HG03280 (cell line): ENCODE results near the gene RASSF7.
"Not testable (repeated sequence)": the region's sequence is repeated elsewhere in the genome, so short reads cannot be mapped to it uniquely, and the experiment has no call there.

ENCODE experiments used
- ATAC-seq: cut with Tn5 transposase; IDR thresholded peaks from one replicate; pipeline ENCODE4 v1.9.1; 2021; ENCODE audit warnings: mild to moderate bottlenecking, moderate library complexity; ENCODE audit not compliant: unreplicated experiment

RASSF7 gene

DNA sequence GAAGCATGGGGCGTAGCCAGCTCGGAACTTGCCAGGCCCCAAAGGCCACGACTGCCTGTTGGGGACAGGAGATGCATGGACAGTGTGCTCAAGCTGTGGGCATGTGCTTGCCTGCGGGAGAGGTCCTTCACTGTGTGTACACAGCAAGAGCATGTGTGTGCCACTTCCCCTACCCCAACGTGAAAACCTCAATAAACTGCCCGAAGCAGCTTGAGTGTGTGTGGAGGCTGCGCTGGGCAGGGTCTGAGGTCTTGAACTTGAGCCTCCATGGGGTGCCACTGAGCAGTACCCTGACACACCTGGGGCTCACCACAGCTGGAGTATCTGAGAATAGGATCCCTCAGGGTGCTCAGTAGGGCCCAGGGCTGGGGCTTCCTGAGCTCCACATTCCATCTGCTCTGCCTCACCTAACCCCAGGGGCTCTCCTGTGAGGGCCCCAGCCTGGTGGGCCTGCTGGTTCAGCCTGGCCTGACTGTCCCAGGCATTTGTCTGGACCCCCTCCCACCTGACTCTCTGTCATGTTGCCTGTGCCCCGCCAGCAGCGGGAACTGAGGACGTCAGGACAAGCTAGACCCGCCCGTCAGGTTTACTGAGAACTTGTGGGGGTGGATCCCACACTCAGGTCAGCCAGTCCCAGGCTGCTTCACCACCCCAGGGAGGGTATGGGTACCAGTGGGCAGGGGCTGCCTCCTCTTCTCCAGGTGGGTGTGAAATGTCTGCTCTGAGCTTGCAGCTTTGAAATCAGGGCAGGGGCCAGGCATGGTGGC, 3.2 kb downstream of the RASSF7 start:
- ATAC-seq: no peak

DNA sequence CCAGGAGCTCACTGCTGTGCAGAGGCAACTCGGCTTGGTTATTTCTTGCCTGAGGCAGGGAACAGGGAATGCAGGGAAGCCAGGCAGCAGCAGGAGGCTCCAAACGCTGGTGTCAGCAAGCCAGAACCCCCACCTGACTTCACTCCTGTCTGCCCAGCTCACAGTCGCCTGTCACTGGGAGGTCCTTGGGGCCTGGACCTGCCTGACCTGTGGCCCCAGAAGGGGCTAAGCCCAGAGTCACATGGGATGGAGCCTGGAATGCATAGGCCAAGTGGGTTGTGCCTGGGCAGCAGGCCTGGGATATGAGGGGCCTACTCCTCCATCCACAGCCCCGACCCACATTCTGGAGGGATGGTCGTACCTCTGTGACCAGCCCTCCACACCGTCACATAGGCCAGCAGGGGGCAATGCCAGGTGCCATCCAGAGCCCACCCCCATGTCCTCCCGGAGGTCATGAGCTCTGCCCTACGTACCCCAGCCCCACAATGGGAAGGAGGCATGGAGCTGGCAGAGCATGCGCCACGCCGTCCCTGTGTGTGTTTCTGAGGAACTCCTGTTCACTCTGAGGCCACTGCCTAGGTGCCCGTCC, 5.2 kb downstream of the RASSF7 start:
- ATAC-seq: no peak

DNA sequence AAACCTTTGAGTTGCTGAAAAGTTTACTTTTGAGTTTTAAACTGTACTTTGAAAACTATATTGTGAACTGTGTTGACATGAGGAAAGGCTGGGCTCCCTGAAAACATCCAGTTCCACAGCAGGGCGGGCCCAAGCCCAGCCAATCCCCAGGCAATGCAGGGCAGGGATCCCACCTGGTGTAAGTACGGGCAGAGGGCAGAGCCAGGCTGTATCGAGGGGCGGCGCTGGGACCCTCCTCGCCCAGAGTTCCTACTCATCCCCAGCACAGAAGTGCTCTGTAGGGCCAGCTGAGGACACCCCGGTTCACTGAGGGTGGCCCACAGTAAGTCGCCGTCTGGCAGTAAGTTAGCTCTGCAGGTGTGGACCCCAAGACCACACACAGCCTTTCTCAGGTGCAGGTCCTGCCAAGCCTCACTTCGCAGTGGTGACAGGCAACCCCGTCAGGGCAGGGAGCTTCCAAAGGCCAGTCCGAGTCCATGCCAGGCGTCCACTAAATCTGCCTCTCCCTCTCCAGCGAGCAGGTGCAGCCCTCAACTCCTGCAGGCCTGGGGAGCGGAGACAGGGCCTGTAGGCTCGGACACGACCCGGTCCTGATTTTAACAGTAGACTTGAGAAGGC, 6.3 kb downstream of the RASSF7 start:
- no peak for ATAC-seq

DNA sequence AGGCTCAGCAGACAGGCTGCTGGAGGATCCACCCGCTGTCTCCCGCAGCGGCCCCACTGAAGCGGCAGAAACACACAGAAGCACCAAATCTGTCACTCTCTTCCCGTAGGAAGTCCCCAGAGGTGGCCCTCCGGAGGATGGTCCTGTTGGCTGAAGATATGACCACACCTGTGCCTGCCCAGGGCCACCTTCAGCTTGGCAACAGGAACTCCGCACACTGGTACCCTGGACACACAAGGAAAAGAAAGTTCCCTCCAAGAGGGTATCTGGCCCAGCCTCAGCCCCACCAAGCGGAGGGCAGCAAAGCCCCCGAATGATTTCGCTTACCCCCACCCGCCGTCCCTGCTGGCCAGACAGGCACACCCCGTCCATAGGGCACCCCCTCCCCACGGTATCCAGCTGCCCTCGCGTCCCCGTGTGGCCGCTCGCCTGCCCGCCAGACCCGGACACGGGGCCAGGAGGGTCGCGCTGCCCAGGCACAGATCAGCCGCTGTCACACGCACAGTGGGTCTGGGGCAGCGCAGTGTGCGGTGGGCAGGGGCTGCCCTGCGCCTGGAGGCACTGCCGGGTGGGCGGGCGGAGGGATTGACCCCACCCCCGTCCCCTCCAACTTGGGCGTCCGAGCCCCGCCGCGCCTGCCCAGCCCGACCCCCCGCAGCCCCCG, 7.0 kb downstream of the RASSF7 start:
- no peak for ATAC-seq

DNA sequence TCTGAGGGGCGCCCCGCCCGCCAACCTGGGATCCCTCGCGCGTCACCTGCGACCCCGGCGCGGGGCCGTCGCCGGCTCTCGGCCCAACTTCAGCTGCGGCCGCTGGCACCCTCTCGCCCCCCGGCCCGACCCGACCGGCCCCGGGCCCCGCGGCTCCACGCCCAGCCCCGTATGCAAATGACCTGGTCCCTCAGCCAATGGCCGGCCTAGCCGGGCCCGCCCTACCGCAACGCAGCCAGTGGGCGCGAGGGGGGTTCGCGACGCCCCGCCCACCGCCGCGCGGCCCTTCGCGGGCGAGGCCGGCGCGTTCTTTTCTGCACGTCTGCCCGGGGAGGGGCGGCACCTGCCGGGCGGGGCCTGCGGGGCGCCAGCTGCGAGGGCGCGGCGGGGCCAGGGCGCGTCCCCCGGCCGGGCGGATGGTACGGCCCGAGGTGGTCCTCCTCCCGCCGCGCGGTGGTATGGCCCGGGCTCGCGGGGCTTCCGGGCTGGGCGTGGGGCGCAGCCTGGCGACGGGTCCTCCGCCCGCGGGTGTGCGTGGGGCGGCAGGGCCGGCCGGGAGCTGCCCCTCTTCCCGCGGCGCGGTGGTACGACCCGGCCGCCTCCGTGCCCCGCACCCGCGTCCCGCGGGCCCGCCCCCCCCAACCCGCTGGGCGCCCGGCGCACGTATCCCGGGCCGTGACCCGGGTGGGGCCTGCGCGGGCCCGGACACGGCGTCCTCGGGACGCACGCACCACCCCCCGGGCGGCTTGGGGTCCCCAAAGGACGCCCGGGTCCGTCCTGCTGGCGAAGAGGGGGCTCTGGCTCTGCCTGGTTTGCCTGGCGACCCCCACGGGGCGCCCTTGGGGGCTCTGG, 7.8 kb downstream of the RASSF7 start:
- peak; percentile 87 for ATAC-seq

DNA sequence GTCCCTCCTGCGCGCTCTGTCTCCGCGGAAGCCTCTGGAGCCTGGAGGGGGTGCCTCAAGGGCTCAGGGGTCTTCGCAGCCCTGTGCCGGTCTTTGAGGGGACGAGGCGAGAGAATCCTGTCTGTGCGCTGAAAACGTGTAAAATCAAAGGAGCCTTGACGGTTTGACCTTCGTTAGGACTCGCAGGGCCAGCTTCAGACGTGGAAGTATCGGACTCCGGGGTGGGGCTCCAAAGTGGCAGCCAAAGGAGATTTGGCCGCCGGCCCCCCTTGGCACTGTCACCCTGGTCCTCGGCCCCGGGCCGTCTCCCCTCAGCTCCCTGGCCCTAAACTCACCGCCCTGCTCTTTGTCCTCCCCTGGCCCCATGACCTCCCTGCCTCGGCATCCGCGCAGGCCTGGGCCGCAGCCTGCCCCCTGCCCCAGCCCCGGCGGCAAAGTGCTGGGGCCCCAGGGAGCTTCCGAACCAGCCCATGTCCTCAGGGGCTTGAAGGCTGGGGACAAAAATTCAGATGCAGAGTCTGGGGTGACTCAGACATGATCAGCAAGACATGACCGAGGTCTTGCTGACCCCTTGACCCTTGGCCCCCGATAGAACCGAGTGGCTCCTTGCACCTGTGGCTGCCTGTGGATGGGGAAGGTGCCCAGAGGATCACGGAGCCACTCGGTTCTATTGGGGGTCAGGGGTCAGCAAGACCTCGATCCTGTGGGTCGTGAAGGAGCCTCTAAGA, 8.6 kb downstream of the RASSF7 start:
- no peak for ATAC-seq

DNA sequence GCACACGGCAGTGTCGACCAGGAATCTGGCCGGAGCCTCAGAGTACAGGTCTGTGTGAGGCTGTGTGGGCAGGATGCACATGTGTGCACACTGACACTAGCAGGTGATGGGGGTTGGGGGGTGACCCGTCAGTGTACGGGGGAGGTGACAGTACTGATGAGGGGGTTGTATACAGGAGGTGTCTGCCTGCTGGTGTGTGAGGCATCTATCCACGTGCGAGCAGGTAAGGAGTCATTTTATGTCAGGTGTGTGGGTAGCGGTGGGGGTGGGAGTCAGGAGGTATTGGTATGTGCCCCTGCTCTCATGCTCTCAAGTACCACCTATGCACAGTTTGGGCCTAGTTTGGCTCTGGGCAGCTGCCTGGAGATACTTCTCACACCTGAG, 11.0 kb downstream of the RASSF7 start:
- ATAC-seq: no peak

DNA sequence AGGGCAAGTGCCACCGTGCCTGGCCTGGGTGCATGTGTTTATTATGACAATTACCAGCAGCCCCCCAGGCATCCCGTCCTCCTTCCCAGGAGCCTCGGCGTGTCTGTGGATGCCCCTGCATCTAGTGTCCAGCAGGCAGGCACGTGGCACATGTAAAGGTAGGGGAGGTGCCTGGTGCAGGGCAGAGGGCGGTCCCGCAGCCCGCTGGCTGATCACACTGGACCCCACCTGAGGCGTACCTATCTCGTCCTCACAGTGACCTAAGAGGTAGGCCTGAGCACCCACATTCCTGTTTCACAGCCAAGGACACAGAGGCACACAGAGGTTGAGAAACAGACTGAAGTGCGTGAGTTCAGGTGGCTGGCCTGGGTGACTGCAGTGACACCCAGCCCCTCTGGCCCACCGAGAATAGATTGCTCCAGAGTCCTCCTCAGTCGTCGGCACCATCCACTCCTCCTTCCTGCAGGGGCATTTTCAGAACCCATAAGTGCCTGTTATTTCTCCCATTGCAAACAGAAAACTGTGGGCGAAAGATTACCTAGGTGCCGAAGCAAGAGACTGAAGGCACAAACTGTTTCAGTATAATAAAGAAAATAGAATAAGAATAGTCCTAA, 12.5 kb downstream of the RASSF7 start:
- no peak for ATAC-seq

DNA sequence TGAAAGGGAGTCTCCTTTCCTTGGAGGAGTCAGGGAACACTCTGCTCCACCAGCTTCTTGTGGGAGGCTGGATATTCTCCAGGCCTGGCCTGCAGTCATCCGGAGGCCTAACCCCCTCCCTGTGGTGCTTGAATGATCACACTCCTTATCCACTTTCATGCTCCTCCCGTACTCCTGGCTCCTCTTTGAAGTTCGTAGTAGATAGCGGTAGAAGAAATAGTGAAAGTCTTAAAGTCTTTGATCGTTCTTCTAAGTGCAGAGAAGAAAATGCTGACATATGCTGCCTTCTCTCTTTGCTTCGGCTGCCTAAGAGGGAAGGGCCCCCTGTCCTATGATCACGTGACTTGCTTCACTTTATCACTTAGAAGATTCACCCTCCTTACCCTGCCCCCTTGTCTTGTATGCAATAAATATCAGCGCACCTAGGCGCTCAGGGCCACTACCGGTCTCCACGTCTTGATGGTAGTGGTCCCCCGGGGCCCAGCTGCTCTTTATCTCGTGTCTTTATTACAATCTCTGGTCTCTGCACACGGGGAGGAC, 13.3 kb downstream of the RASSF7 start:
- ATAC-seq: not testable (repeated sequence)

DNA sequence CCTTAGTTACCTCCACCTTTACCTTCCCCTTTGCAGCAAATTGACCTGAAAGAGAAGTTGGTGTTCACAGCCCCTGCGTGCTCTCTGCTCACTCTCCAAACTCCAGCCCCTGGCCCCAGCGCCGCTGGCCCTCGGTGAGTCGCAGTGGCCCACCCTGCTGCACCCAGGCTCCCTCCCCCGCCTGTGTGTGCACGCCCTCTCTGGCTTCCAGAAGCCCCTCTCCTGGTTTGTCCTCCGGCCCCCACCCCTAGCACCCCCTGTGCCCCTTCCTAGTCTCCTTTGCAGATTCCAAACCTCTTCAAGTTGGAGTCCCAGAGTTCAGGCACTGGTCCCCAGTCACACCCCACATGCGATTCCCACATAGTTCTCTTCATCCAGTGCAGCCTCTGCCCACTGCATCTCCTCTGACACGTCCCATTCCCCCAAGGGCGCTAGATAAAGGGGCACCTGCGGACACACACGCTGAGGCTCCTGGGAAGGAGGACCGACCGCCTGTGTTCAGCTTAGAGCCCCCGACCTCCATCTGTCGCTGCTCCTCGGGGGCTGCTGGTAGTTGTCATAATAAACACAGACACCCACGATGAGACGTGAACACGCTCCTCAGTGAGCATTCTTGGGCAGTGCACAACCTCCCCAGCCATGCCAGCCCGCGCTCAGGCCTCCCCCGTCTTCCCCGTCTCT, 14.0 kb downstream of the RASSF7 start:
- no peak for ATAC-seq

DNA sequence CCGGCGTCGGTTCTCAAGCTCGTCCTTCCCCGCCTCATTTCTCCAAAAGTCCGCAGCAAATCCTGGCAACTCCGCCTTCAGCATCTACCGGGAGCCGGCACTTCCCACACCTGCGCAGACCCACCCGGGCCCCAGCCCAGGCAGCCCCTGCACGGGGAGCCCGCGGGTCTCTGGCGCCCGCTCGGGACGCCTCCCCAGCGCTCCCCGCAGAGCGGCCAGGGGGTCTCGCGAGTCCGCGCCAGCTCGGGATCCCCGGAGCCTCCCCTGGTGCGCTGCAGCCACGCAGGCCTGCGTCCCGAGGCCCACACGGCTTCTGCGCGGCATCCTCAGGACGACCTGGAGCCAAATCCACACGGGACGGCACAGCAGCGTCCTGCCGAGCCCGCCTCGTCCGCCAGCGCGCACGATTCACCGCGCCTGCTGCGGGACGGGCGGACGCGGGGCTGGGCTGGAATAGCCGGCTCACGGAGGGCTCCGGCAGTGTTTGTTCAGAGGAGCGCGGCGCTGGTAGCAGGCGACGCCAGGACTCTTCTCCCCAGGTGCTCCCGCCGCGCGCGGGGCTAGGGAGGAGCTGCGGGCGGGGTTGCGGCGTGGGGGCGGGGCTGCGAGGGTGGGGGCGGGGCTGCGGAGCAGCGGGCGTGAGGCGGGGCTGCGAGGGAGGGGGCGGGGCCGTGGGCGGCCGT, 14.7 kb downstream of the RASSF7 start:
- ATAC-seq: peak; percentile 39

DNA sequence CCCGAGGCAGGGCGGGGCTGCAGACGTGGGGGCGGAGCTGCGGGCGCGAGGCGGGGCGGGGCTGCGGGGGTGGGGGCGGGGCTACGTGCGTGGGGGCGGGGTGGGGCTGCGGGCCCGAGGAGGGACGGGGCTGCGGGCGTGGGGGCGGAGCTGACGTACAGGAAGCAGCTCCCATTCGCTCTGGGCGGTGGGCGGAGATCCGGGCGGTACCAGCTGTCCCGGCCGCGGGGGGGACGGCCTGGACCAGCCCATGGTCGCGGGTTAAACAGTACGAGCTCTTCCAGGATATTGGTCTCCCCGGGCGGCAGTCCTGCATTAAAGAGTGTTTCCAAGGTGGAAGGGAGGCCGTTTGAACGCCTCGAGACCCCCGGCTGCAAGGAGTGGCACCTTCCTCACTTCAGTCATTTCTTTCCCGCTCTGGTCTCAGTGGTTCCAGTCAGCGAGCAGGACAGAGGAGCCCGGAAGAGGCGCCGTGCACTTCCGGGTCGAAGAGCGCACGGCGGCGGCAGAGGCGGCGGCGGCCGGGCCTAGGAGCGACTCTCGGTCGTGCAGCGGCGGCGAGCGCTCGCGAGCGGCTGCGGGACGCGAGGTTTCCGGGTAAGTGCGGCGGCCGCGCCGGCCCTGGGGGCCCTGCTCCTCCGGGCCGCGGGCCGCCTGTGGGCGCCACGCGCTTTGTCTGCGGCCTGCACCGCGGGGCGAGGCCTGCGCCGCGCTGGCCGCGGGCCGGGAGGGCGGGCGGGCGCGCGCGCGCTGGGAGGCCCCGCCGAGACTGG, 15.4 kb downstream of the RASSF7 start, which contains the start of gene PHRF1:
Gene PHRF1 (plus strand): TSS at position 475 of the 773 bp plus-strand sequence. CDS start 5,043 bp downstream, outside the sequence.
- ATAC-seq: peak; percentile 86

DNA sequence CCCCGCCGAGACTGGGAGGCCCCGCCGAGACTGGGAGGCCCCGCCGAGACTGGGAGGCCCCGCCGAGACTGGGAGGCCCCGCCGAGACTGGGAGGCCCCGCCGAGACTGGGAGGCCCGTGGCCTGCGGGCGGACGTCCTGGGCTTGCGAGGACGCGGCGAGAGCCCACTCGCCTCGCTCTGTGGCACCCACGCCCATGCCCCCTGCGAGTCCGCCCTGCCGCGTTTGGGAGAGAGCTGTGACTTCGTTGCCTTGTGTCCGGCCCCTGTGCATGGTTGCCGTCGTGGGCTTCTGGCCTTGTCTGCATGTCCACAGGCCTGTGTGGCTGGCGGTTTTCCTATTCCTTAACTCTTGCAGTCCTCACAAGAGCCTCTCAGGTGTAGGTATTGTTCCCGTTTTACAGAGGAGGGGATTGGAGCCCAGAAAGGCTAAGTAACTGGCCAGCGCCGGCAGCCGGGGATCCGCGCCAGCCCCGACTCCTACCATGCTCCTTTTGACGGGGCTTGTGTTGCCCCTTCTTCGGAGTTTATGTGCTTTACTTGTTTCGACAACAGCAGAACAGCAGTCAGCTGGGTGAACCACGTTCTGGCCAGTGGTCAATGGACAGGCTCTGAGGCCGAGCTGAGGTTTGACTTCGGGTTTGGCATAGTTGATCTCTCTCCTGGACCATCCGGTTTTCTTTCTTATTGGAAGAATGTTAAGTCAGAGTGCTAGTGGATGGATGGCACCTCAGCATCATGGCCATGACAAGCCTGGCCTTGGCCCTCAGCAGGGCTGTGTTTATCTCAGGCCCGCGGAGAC, 16.2 kb downstream of the RASSF7 start:
- no peak for ATAC-seq

DNA sequence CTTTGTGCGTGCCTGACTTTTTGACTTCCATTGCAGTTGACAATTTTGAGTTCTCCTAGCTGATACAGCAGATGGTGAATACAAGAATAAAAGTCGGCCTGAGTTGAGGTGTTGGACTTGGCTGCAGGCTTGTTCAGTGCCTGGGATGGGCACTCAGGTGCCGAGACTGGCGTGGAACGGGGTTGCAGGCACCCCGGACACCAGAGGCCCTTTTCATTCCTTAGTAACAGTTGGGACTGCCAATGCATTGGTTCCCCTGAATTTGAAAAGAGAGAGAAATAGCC, 16.8 kb downstream of the RASSF7 start:
- no peak for ATAC-seq

DNA sequence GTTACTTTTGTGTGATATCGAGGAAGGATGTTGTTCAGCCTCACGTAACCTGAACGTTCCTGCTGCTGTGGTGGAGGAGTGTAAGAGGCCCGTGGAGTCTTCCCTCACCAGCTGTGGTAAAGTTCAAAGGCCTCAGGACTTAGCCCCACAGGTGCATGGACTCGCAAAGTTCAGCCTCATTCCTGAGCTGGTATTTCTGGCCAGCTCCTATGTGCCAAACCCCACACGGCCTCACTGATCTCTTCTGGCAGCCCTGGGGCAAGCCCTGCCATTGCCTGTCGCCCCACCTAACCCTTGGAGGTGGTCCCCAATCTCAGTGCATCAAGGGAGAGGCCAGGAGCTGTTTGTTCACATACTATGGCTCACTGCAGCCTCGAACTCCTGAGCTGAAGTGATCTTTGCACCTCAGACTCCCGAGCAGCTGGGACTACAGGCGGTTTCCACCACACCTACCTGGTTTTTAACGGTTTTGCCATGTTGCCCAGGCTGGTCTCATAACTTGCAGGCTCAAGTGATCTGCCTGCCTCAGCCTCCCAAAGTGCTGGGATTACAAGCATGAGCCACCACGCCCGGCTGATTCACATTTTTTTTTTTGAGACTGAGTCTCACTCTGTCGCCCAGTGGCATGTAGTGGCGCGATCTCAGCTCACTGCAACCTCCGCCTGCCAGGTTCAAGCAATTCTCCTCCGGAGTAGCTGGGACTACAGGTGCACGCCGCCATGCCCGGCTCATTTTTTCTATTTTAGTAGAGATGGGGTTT, 17.7 kb downstream of the RASSF7 start:
- ATAC-seq: no peak
